ENCODE results near the gene TTC34.
"Not testable (repeated sequence)": the region's sequence is repeated elsewhere in the genome, so short reads cannot be mapped to it uniquely, and the experiment has no call there.

The TTC34 gene

GRCh38 chr1:2795926-2796325, 5.6 kb downstream of the TTC34 start:
- no peak for DNase-seq

GRCh38 chr1:2791027-2791760, 10.3 kb downstream of the TTC34 start:
- DNase-seq, result no peak

- no peak for DNase-seq
Observed at GRCh38 chr1:2789986-2790581, 11.4 kb downstream of the TTC34 start.

- no peak for DNase-seq
Observed at GRCh38 chr1:2789164-2789985, 12.1 kb downstream of the TTC34 start.

- no peak for DNase-seq
Observed at GRCh38 chr1:2788506-2789163, 12.9 kb downstream of the TTC34 start.

DNA sequence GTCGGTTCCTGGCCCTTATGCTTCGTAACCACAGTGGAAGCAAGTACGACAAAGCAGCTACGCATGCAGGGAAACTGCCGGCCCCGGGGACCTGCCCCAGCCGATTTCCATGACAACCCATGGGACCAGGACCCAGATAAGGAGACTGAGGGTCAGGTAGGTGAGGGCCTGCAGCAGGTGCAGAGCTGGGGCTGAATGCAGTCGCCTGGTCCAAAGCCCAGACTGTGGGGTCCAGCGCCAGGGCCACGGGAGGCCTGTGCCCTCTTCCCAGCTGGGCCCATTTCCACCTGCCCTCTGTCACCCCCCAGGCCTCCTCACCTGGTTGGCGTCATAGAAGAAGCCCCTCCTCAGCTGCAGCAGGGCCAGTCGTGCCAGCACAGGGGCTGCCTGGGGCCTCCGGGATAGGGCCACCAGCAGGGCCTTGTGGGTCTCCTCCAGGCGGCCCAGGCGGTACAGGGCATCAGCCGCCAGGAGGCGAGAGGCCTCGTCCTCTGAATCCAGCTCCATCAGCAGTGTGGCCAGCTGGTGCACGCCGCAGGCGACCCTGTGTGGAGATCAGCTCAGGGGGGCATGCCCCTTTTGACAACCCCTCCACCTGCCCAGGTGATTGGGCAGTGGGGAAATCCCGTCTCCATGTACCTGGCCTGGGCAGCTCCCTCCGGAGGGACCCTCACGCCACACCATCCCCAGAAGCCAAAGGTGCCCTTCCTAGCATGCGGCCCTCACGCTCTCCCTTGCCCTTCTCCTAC, 14.2 kb downstream of the TTC34 start:
- DNase-seq, result no peak

DNA sequence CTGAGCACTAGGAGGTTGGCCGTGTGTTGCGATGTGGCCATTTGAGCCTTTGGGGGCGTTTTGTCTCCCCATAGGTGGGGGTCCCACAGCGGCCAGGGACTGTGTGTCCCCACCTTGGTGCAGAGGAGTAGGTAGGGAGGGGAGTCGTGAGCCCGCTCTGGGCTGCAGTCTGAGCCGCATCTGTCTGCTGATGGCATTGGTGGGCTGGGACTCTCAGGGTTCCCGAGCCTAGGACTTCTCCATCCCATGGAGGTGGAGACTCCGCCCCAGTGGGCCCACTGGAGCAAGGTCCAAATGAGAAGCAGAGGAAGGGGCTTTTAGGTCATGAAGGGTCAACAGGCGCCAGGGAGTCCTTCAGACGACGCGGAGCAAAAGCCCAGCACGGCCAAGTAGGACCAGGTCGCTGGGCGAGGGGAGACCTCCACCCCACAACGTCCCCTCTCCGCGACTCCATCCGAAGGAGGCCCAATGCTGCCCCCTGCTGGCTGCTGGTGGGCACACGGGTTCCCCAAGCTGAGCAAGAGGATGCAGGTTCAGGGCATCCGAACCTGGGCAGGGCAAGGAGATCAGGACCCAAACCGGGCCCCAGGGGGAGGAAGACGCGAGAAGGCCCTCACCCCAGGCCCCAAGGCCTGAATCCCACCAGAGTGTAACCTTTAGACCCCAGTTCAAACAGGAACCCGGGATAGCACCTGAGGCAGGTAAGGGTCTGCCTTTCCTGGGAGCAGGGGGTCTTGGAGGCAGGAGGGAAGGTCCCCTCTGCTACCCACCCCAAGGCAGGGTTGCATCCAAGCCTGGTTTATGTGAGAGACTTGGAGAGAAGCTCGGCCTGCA, 14.9 kb downstream of the TTC34 start:
- DNase-seq, result no peak

GRCh38 chr1:2785631-2786328, 15.7 kb downstream of the TTC34 start:
- DNase-seq, result no peak

DNA sequence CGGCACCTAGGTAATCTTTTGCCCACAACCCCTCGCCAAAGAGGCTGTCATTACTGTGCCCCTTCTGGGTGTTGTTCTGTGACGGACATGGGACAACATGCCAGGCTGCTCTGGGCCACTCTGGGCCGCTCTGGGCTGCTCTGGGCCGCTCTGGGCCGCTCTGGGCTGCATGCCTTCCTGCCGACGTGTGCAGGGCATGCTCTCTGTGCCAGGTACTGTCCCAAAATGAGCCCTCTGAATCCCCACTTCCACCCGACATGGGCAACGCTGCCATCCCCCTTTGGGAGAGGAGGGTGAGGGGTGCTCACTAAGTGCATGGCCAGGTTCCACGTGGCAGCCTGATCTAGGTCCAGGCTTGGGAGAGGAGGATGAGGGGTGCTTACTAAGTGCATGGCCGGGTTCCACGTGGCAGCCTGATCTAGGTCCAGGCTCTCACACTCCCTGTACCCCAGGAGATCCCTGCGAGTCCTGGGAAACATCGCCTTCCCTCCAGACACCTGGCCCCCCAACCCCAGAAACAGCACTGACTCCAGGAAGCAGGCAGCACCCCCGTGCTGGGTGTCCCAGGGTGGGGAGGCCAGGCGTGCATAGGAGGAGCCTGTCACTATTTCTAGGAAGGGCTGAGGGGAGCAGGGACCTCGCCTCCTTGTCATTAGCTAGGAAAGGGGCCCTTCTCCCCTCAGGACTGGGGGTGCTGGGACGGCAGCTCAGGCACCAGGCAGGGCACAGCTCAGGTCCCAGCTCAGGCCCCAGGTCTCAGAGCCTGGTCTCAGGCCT, 16.5 kb downstream of the TTC34 start:
- DNase-seq, result no peak

DNA sequence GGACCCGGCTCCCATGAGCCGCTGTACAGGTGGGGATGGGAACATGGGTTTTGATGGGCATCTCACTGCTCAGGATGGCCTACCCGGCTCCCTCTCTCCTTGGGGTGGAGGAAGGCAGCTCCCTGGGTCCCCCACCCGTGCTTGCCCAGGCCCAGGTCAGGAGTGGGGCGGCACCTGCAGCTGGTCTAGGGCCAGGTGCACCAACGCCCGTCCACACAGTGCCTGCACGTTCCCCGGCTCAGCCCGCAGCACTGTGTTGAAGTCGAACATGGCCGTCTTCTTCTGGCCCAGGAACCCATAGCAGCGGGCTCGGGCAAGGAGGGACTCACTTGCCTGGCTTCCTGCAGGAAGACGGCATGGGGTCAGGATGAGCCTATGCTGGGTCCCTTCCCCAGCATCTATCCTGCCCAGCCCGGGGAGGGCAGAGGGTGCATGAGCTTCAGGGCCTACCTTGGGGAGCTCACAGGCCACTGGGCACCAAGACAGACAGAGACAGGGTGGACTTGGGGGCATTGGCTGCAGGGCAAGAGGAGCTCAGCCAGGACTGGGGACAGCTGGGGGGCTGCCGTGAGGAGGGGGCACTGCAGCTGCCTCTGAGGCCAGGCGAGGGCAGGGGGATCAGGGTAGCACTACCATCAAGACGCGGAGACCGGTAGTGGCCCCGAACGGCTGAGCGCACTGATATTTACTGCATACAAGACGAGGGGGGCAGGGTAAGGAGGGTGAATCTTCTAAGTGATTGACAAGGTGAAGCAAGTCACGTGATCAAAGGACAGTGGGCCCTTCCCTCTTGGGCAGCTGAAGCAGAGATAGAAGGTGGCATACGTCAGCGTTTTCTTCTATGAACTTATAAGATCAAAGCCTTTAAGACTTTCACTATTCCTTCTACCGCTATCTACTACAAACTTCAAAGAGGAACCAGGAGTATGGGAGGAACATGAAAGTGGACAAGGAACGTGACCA, 17.8 kb downstream of the TTC34 start:
- DNase-seq, result no peak

DNA sequence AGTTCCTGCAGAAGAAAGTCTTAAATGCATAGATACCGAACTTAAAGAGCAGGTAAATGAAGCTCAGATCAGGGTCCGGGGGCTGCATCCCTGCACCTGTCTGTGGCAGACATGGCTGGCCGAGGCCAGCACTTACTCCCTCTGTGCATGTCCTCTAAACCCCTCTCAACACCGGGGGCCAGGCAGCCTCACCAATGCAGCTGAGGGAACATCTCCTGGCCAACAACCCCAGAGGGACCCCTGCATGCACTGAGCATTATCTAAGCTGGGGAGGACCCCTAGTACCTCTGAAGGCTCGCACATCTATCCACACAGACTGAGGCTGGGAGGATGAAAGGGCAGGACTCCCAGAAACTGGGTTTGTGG, 18.4 kb downstream of the TTC34 start:
- DNase-seq, result no peak

GRCh38 chr1:2781627-2782026, 19.9 kb downstream of the TTC34 start:
- no peak for DNase-seq

GRCh38 chr1:2778220-2778592, 23.3 kb downstream of the TTC34 start:
- DNase-seq, result no peak

GRCh38 chr1:2777424-2778219, 23.9 kb downstream of the TTC34 start:
- no peak for DNase-seq

GRCh38 chr1:2775333-2775732, 26.2 kb downstream of the TTC34 start:
- not testable (repeated sequence) for DNase-seq

DNA sequence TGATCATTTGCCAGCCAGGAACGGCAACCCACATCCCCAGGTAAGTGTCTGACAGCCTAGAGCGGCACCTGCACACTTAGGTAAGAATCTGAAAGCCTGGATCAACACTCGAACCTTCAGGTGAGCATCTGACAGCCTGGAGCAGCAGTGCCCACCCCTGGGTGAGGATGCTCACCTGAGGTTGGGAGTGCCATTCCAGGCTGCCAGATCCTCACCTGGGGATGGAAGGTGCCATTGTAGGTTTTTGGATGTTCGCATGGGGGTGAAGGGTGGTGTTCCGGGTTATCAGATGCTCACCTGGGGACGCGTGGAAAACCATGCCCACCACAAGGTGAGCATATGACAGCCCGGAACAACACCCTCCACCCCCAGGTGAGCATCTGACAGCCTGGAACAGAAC, 33.4 kb downstream of the TTC34 start:
- not testable (repeated sequence) for DNase-seq

GRCh38 chr1:2759433-2759832, 42.1 kb downstream of the TTC34 start:
- not testable (repeated sequence) for DNase-seq

GRCh38 chr1:2757519-2757918, 44.0 kb downstream of the TTC34 start:
- not testable (repeated sequence) for DNase-seq

Measured in NCI-H446 treated with DMSO at 0.1 percent for 48 hours (cell line).